Endothelial cell (in vitro differentiated cells): ENCODE results near the gene SLA2. TPM values are rescaled to one million over a fixed set of nuclear protein-coding genes. Genes with fewer than 3 reads are reported as not detected.

Source experiments
- DNase-seq: peaks from one replicate; pipeline ENCODE4 v3.0.0; 2021; ENCODE audit warnings: low spot score
- H3K27ac Mint-ChIP-seq: one replicate; pipeline ENCODE4 v1.8.0; 2021; ENCODE audit warnings: mixed read lengths, inconsistent platforms; ENCODE audit not compliant: unreplicated experiment
- H3K27me3 Mint-ChIP-seq: one replicate; pipeline ENCODE4 v1.8.0; 2021; ENCODE audit warnings: mild to moderate bottlenecking, moderate library complexity, mixed read lengths, inconsistent platforms; ENCODE audit not compliant: unreplicated experiment
- H3K36me3 Mint-ChIP-seq: one replicate; pipeline ENCODE4 v1.8.0; 2021; ENCODE audit warnings: mild to moderate bottlenecking, low read depth, mixed read lengths, inconsistent platforms; ENCODE audit not compliant: unreplicated experiment
- H3K4me1 Mint-ChIP-seq: one replicate; pipeline ENCODE4 v1.8.0; 2021; ENCODE audit warnings: mild to moderate bottlenecking, mixed read lengths, inconsistent platforms; ENCODE audit not compliant: unreplicated experiment
- H3K4me3 Mint-ChIP-seq: one replicate; pipeline ENCODE4 v1.8.0; 2021; ENCODE audit warnings: mild to moderate bottlenecking, mixed read lengths, inconsistent platforms; ENCODE audit not compliant: unreplicated experiment
- H3K9me3 Mint-ChIP-seq: one replicate; pipeline ENCODE4 v1.8.0; 2021; ENCODE audit warnings: mixed read lengths, inconsistent platforms; ENCODE audit not compliant: unreplicated experiment
- total RNA-seq: library from RNA; stranded (reverse); fragmentation: NEBNext Ultra II Directional; extraction: Animal tissue kit (Norgen Biotek cat#: 25700); gene quantifications from one replicate; pipeline ENCODE4 v1.2.1, GENCODE V29; 2021; ENCODE audit not compliant: unreplicated experiment
- TF ChIP-seq, protein P1 (sequence below): fragments of 200-600 bp; sonication (generic); IDR thresholded peaks from one replicate; pipeline ENCODE4 v1.5.0; 2021; ENCODE audit warnings: antibody characterized with exemption; ENCODE audit not compliant: unreplicated experiment

SLA2 gene
- total RNA-seq, 1 donor from 2014 or later: not detected

GRCh38 chr20:36606158-36607066 is 39.6 kb downstream of the SLA2 start:
- peak overlapping the region; percentile 94 for H3K27ac Mint-ChIP-seq
- H3K4me1 Mint-ChIP-seq: peaks cover 17% of the 10 kb centered on the region
- H3K36me3 Mint-ChIP-seq: peaks cover 20% of the 10 kb centered on the region
- peak overlapping the region; percentile 100 for H3K4me3 Mint-ChIP-seq
- no peaks in the 10 kb centered on the region for H3K9me3 Mint-ChIP-seq
- TF ChIP-seq, protein P1, sequence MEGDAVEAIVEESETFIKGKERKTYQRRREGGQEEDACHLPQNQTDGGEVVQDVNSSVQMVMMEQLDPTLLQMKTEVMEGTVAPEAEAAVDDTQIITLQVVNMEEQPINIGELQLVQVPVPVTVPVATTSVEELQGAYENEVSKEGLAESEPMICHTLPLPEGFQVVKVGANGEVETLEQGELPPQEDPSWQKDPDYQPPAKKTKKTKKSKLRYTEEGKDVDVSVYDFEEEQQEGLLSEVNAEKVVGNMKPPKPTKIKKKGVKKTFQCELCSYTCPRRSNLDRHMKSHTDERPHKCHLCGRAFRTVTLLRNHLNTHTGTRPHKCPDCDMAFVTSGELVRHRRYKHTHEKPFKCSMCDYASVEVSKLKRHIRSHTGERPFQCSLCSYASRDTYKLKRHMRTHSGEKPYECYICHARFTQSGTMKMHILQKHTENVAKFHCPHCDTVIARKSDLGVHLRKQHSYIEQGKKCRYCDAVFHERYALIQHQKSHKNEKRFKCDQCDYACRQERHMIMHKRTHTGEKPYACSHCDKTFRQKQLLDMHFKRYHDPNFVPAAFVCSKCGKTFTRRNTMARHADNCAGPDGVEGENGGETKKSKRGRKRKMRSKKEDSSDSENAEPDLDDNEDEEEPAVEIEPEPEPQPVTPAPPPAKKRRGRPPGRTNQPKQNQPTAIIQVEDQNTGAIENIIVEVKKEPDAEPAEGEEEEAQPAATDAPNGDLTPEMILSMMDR: no peak
- peak; percentile 9 for DNase-seq
- H3K27me3 Mint-ChIP-seq: peaks cover 9% of the 10 kb centered on the region

- peak; percentile 100 for DNase-seq
- TF ChIP-seq, protein P1: peak; percentile 85
- Mint-ChIP-seq H3K4me1 (peaks cover 17% of the 10 kb centered on the region), H3K36me3 (peaks cover 20% of the 10 kb centered on the region), H3K9me3 (no peaks in the 10 kb centered on the region), H3K4me3 (peak within 1 kb of the TSS; percentile 100), H3K27me3 (peaks cover 9% of the 10 kb centered on the region), H3K27ac (peak within 1 kb of the TSS; percentile 94)
These were observed 40.4 kb downstream of the SLA2 start, which contains the start of gene RAB5IF for GRCh38 chr20:36605399-36606157. Gene RAB5IF (plus strand): TSS chr20:36605779. CDS start chr20:36605952, 173 bp downstream.

DNA sequence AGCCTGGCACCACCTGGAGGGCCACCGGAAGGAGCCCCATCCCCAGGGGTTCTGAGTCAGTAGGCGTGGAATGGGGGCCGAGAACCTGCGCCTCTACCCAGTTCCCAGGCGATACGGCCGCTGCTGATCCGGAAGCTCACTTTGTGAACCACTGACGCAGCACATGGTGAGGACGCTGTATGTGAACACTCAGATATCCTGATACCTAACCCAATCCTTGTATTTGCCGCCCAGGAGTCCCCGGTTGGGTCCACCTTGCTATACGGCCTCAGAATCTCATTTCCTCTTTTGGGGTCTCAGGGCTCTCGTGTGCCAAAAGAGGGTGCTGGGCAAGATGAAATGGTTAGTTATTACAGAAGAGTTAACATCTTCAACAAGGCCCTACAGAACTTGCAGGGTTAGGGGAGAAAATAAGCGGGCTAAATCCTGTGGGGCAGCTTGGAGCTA is 41.0 kb downstream of the SLA2 start:
- Mint-ChIP-seq H3K27ac (peak overlapping the region; percentile 78), H3K9me3 (no peaks in the 10 kb centered on the region), H3K4me3 (peak overlapping the region; percentile 100), H3K4me1 (peaks cover 17% of the 10 kb centered on the region), H3K27me3 (peaks cover 9% of the 10 kb centered on the region), H3K36me3 (peaks cover 17% of the 10 kb centered on the region)
- no peak for DNase-seq
- TF ChIP-seq, protein P1: no peak

DNA sequence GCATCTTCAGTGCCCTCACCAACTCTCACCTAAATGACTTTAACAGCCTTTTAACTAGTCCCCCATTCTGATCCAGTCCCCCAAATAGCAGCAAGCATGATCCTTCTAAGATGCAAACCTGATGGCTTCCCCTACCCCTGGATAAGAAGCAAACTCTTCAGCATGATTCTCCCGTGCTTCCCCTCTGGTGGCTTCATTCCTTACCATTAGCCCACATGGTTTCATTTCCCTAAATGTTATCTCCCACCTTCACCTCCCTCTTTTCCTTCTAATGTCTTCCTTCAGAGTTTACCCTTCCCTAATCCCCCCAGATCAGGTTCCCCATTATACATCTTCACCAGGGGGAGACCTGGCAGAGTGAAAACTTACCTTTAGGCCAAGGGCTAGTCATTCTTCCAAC is 44.5 kb downstream of the SLA2 start:
- Mint-ChIP-seq H3K27ac (no peak overlapping the region), H3K9me3 (no peaks in the 10 kb centered on the region), H3K4me1 (peaks cover 11% of the 10 kb centered on the region)

More for the DNA sequence above, 44.5 kb downstream of the SLA2 start:
- DNase-seq: no peak
- Mint-ChIP-seq H3K27me3 (peaks cover 11% of the 10 kb centered on the region), H3K36me3 (no peaks in the 10 kb centered on the region), H3K4me3 (no peak overlapping the region)
- TF ChIP-seq, protein P1: no peak
